H9 (cell line): ENCODE data around the gene AMDHD2. TPM values are rescaled to one million over a fixed set of nuclear protein-coding genes. Genes with fewer than 3 reads are reported as not detected.

Experiments
- DNase-seq: peaks from one replicate; pipeline ENCODE4 v3.0.0-alpha.2; 2017
- H2AFZ ChIP-seq: one replicate; pipeline ENCODE4 v1.6.1; 2013; ENCODE audit warnings: mild to moderate bottlenecking, low read length, control low read depth, moderate library complexity
- H2AK5ac ChIP-seq: 2 replicates; pipeline ENCODE4 v1.6.1; 2013; ENCODE audit warnings: low read length, control low read depth, mixed read lengths; ENCODE audit not compliant: insufficient read length
- H2BK120ac ChIP-seq: one replicate; pipeline ENCODE4 v1.6.1; 2013; ENCODE audit warnings: low read depth, mild to moderate bottlenecking, low read length, control low read depth, inconsistent platforms; ENCODE audit not compliant: poor library complexity, severe bottlenecking
- H2BK12ac ChIP-seq: 2 replicates; pipeline ENCODE4 v1.6.1; 2013; ENCODE audit warnings: low read length, control low read depth, mixed read lengths, low read depth; ENCODE audit not compliant: insufficient read length
- H2BK15ac ChIP-seq: 2 replicates; pipeline ENCODE4 v1.6.1; 2013; ENCODE audit warnings: low read depth, low read length, control low read depth
- H2BK20ac ChIP-seq: one replicate; pipeline ENCODE4 v1.6.1; 2013; ENCODE audit warnings: low read depth, mild to moderate bottlenecking, low read length, control low read depth, inconsistent platforms; ENCODE audit not compliant: poor library complexity, severe bottlenecking
- H2BK5ac ChIP-seq: 2 replicates; pipeline ENCODE4 v1.6.1; 2013; ENCODE audit warnings: low read length, control low read depth, mixed read lengths; ENCODE audit not compliant: insufficient read length
- H3K14ac ChIP-seq: 2 replicates; pipeline ENCODE4 v1.6.1; 2013; ENCODE audit warnings: low read length, control low read depth; ENCODE audit not compliant: insufficient read depth
- H3K18ac ChIP-seq: 2 replicates; pipeline ENCODE4 v1.6.1; 2013; ENCODE audit warnings: low read depth, mild to moderate bottlenecking, mixed read lengths, low read length, control low read depth; ENCODE audit not compliant: insufficient read length
- H3K23ac ChIP-seq: 2 replicates; pipeline ENCODE4 v1.6.1; 2013; ENCODE audit warnings: low read length, control low read depth, mixed read lengths, low read depth; ENCODE audit not compliant: insufficient read length
- H3K23me2 ChIP-seq: 2 replicates; pipeline ENCODE4 v1.6.1; 2013; ENCODE audit warnings: low read depth, mild to moderate bottlenecking, mixed read lengths, low read length, control low read depth; ENCODE audit not compliant: insufficient read length, poor library complexity, severe bottlenecking
- H3K27ac ChIP-seq: 2 replicates; pipeline ENCODE4 v1.5.1; 2013; ENCODE audit warnings: low read length, control low read depth, mixed read lengths, low read depth; ENCODE audit not compliant: insufficient read length
- H3K27me3 ChIP-seq: 2 replicates; pipeline ENCODE4 v1.6.1; 2013; ENCODE audit warnings: low read length, control low read depth, inconsistent platforms; ENCODE audit not compliant: insufficient read depth
- H3K4ac ChIP-seq: 2 replicates; pipeline ENCODE4 v1.6.1; 2013; ENCODE audit warnings: low read depth, mild to moderate bottlenecking, control low read depth, inconsistent platforms, low read length, moderate library complexity
- H3K4me1 ChIP-seq: 2 replicates; pipeline ENCODE4 v1.6.1; 2013; ENCODE audit warnings: low read length, control low read depth, inconsistent platforms; ENCODE audit not compliant: insufficient read depth
- H3K4me2 ChIP-seq: 2 replicates; pipeline ENCODE4 v1.6.1; 2013; ENCODE audit warnings: low read length, control low read depth, mixed read lengths; ENCODE audit not compliant: insufficient read length, insufficient read depth
- H3K56ac ChIP-seq: 2 replicates; pipeline ENCODE4 v1.6.1; 2013; ENCODE audit warnings: low read depth, mild to moderate bottlenecking, mixed read lengths, low read length, control low read depth; ENCODE audit not compliant: insufficient read length
- H3K79me1 ChIP-seq: 2 replicates; pipeline ENCODE4 v1.6.1; 2013; ENCODE audit warnings: low read depth, mild to moderate bottlenecking, moderate library complexity, low read length, control low read depth, inconsistent platforms; ENCODE audit not compliant: insufficient read depth, poor library complexity, severe bottlenecking
- H3K79me2 ChIP-seq: 2 replicates; pipeline ENCODE4 v1.6.1; 2013; ENCODE audit warnings: low read length, control low read depth, inconsistent platforms; ENCODE audit not compliant: insufficient read depth
- H3K9ac ChIP-seq: 2 replicates; pipeline ENCODE4 v1.6.1; 2013; ENCODE audit warnings: low read length, control low read depth, mixed read lengths; ENCODE audit not compliant: insufficient read length; ENCODE audit errors: extremely low read depth
- H3K9me3 ChIP-seq: one replicate; pipeline ENCODE4 v1.6.1; 2013; ENCODE audit warnings: low read depth, low read length, inconsistent platforms; ENCODE audit not compliant: control insufficient read depth
- H3T11ph ChIP-seq: one replicate; pipeline ENCODE4 v1.6.1; 2013; ENCODE audit warnings: mild to moderate bottlenecking, low read length, control low read depth, inconsistent platforms
- H4K20me1 ChIP-seq: one replicate; pipeline ENCODE4 v1.6.1; 2013; ENCODE audit not compliant: control insufficient read depth, insufficient read length, insufficient read depth
- H4K5ac ChIP-seq: 2 replicates; pipeline ENCODE4 v1.6.1; 2013; ENCODE audit warnings: low read depth, mild to moderate bottlenecking, mixed read lengths, low read length, control low read depth; ENCODE audit not compliant: insufficient read length
- H4K8ac ChIP-seq: replicated peaks from 2 replicates; pipeline ENCODE4 v1.6.1; 2013; ENCODE audit warnings: low read length, control low read depth, mixed read lengths, low read depth; ENCODE audit not compliant: insufficient read length
- H4K91ac ChIP-seq: 2 replicates; pipeline ENCODE4 v1.6.1; 2013; ENCODE audit warnings: low read depth, mild to moderate bottlenecking, moderate library complexity, mixed read lengths, low read length, control low read depth; ENCODE audit not compliant: insufficient read length
- H3K27ac Mint-ChIP-seq, 3 experiments: 2 replicates in 2 of 3; 3 replicates in 1 of 3; pipeline ENCODE4 v1.8.0; 2020 to 2021; ENCODE audit warnings: mixed read lengths in 3 of 3, mild to moderate bottlenecking in 1 of 3, moderate library complexity in 1 of 3
- H3K27me3 Mint-ChIP-seq: 2 replicates; pipeline ENCODE4 v1.8.0; 2021; ENCODE audit warnings: low read depth, mild to moderate bottlenecking, moderate library complexity, mixed read lengths
- H3K36me3 Mint-ChIP-seq, 3 experiments: 2 replicates in 2 of 3; 3 replicates in 1 of 3; pipeline ENCODE4 v1.8.0; 2020 to 2021; ENCODE audit warnings: low read depth in 3 of 3, mixed read lengths in 3 of 3; ENCODE audit not compliant: insufficient read depth in 1 of 3
- H3K4me1 Mint-ChIP-seq, 2 experiments: 2 replicates each; pipeline ENCODE4 v1.8.0; 2020; ENCODE audit warnings: mixed read lengths in 2 of 2
- H3K4me3 Mint-ChIP-seq, 2 experiments: 2 replicates in 1 of 2; 3 replicates in 1 of 2; pipeline ENCODE4 v1.8.0; 2020 to 2021; ENCODE audit warnings: mild to moderate bottlenecking in 2 of 2, mixed read lengths in 2 of 2, moderate library complexity in 1 of 2
- H3K9me3 Mint-ChIP-seq, 2 experiments: 2 replicates in 1 of 2; 3 replicates in 1 of 2; pipeline ENCODE4 v1.8.0; 2020; ENCODE audit warnings: mild to moderate bottlenecking in 2 of 2, mixed read lengths in 2 of 2, moderate library complexity in 1 of 2
- WGBS: extraction: QIAGEN DNeasy Blood & Tissue Kit; methylation state at CpG from one replicate; pipeline ENCODE4 v1.1.7; 2013; ENCODE audit warnings: missing lambda C conversion rate, low lambda C conversion rate, mixed read lengths; ENCODE audit not compliant: insufficient read length; ENCODE audit errors: extremely low coverage; 5-methylcytosine and 5-hydroxymethylcytosine counted together
- total RNA-seq: library from RNA; stranded (reverse); gene quantifications from 2 replicates; pipeline ENCODE4 v1.2.1, GENCODE V29; 2021
- TF ChIP-seq, protein P1 (sequence below): fragments of 200-600 bp; sonication (generic); conservative IDR thresholded peaks from 3 replicates; pipeline ENCODE4 v1.8.0; 2021; ENCODE audit warnings: antibody characterized with exemption, mild to moderate bottlenecking

The AMDHD2 gene
- total RNA-seq, 1 experiment from 2014 or later, result 61.5 TPM

DNA sequence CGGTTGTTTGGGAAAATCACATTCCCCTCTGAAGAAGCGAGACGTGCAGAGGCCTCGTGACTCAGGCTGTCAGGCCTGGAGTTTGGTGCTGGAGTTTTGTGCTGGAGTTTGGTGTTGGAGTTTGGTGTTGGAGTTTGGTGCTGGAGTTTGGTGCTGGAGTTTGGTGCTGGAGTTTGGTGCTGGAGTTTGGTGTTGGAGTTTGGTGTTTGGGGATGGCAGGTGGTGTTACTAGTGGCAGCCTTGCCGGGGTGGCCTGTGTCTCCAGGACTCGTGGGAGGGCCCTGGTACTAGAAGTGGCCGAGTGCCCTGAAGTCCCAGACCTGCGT, 32.7 kb upstream of the AMDHD2 start:
- H3K56ac ChIP-seq, result no peak overlapping the region
- no peaks in the 10 kb centered on the region for H3K4me1 ChIP-seq
- TF ChIP-seq, protein P1, sequence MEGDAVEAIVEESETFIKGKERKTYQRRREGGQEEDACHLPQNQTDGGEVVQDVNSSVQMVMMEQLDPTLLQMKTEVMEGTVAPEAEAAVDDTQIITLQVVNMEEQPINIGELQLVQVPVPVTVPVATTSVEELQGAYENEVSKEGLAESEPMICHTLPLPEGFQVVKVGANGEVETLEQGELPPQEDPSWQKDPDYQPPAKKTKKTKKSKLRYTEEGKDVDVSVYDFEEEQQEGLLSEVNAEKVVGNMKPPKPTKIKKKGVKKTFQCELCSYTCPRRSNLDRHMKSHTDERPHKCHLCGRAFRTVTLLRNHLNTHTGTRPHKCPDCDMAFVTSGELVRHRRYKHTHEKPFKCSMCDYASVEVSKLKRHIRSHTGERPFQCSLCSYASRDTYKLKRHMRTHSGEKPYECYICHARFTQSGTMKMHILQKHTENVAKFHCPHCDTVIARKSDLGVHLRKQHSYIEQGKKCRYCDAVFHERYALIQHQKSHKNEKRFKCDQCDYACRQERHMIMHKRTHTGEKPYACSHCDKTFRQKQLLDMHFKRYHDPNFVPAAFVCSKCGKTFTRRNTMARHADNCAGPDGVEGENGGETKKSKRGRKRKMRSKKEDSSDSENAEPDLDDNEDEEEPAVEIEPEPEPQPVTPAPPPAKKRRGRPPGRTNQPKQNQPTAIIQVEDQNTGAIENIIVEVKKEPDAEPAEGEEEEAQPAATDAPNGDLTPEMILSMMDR, result no peak
- H3K4me3 Mint-ChIP-seq, result no peak overlapping the region
- no peak overlapping the region for H2BK5ac ChIP-seq
- no peak overlapping the region for H3K14ac ChIP-seq
- H2AFZ ChIP-seq, result no peak overlapping the region
- no peak overlapping the region for H2BK12ac ChIP-seq
- no peak for DNase-seq
- WGBS, result no CpG with 5 or more reads among the region's 8 CpGs
- no peak overlapping the region for H4K5ac ChIP-seq
- no peak overlapping the region for H3K9ac ChIP-seq
- no peaks in the 10 kb centered on the region for H3K27me3 Mint-ChIP-seq
- H3K9me3 Mint-ChIP-seq, result no peaks in the 10 kb centered on the region
- peaks cover 9 to 15% of the 10 kb centered on the region in 2 experiments for H3K4me1 Mint-ChIP-seq
- H3K18ac ChIP-seq, result no peak overlapping the region
- H3K27ac ChIP-seq, result no peak overlapping the region
- H3K23ac ChIP-seq, result no peak overlapping the region
- H2AK5ac ChIP-seq, result no peak overlapping the region
- no peak overlapping the region for H3T11ph ChIP-seq
- no peaks in the 10 kb centered on the region for H3K27me3 ChIP-seq
- no peak overlapping the region for H4K91ac ChIP-seq
- H2BK120ac ChIP-seq, result no peak overlapping the region
- no peaks in the 10 kb centered on the region; the same call in 1 of the 2 replicates for H3K79me2 ChIP-seq
- peak overlapping the region in 2 of 3 experiments; percentile 64 to 71; a peak in 5 of 7 replicates for H3K27ac Mint-ChIP-seq
- H3K9me3 ChIP-seq, result no peaks in the 10 kb centered on the region
- no peaks in the 10 kb centered on the region for H4K20me1 ChIP-seq
- H2BK20ac ChIP-seq, result no peak overlapping the region
- H3K4me2 ChIP-seq, result no peak overlapping the region
- no peak overlapping the region for H3K4ac ChIP-seq
- no peaks in the 10 kb centered on the region for H3K23me2 ChIP-seq
- no peaks in the 10 kb centered on the region for H3K36me3 Mint-ChIP-seq
- no peaks in the 10 kb centered on the region for H3K79me1 ChIP-seq
- H4K8ac ChIP-seq, result no peak overlapping the region
- H2BK15ac ChIP-seq, result no peak overlapping the region
